HG03159 (cell line): ENCODE results near the gene TMEM176A.

Source experiments
- ATAC-seq: cut with Tn5 transposase; IDR thresholded peaks from one replicate; pipeline ENCODE4 v1.9.1; 2021; ENCODE audit warnings: mild to moderate bottlenecking, moderate library complexity; ENCODE audit not compliant: unreplicated experiment

Gene TMEM176A

DNA sequence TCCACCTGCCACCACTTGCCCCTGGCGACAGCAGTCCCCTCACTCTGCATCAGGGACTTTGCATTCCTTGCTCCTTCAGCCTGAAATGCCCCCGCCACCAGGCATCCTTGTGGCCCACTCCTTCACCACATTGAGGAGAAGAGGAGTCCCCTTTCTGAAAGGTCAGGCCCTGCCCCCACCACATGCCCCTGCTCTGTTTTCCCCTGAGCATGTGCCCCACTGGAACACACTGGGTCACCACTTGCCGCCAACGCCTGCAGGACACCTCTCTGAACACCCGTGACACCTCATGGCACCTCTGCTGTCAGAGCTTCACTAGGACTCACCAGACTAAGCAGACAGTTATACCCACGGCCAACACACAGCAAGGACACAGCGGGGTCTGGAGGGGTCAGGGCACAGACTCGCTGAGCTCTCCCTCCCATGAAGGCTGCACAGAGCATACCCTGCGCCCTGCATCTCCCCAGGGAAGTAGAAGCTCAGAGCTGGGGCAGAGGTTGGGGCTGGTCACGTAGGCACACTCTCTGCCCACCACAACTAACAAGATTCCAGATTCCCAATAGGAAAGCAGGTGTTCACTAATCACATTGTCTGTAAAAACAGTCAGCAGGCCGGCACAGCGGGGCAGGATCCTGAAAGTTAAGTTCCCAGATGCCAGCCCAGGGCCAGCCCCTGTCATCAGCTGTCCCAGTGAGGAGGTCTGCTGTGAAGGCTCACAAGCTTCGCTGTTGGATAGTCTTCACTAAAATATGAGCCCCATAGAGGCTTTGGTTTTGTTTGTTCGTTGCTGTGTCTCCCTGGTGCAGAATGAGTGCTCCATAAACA is 45.9 kb downstream of the TMEM176A start:
- ATAC-seq = no peak

- no peak for ATAC-seq
Measured at GRCh38 chr7:150847536-150847935, 47.0 kb downstream of the TMEM176A start.

DNA sequence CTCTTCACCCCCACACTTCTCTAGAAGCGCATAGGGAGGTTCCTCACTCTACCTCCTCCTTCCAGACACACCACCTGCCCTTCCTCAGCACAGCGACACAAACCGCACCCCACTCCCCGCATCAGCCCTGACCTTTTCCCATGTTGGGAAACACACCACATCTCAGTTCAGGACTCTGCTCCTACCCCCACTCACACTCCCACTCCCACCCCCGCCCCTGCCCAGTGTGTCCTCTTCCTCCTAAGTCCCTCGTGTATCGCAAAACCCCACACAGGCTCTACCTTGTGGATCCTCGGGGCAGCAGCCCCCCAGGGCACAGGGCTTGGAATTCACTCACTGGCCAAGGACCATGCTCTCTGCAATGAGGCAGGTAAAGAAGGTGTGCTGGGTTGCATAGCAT is 47.5 kb downstream of the TMEM176A start:
- ATAC-seq = no peak

- no peak for ATAC-seq
Measured at GRCh38 chr7:150848561-150849115, 48.1 kb downstream of the TMEM176A start.

- no peak for ATAC-seq
Measured at GRCh38 chr7:150849204-150849775, 48.7 kb downstream of the TMEM176A start.

DNA sequence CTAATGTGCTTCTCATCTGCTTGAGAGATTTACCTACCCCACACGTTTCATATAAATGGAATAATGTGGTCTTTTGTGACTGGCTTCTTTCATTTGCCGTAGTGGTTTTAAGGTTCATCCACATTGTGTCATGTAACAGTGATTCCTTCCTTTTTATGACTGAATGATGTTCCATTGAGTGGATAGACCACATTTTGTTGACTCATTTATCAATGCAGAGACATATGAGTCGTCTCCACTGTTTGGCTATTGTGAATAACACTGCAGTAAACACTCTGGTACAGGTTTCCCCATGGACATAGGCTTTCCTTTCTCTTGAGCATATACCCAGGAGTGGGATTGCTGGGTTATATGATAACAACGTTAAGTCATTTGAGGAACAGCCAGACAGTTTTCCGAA is 49.7 kb downstream of the TMEM176A start:
- ATAC-seq = no peak

DNA sequence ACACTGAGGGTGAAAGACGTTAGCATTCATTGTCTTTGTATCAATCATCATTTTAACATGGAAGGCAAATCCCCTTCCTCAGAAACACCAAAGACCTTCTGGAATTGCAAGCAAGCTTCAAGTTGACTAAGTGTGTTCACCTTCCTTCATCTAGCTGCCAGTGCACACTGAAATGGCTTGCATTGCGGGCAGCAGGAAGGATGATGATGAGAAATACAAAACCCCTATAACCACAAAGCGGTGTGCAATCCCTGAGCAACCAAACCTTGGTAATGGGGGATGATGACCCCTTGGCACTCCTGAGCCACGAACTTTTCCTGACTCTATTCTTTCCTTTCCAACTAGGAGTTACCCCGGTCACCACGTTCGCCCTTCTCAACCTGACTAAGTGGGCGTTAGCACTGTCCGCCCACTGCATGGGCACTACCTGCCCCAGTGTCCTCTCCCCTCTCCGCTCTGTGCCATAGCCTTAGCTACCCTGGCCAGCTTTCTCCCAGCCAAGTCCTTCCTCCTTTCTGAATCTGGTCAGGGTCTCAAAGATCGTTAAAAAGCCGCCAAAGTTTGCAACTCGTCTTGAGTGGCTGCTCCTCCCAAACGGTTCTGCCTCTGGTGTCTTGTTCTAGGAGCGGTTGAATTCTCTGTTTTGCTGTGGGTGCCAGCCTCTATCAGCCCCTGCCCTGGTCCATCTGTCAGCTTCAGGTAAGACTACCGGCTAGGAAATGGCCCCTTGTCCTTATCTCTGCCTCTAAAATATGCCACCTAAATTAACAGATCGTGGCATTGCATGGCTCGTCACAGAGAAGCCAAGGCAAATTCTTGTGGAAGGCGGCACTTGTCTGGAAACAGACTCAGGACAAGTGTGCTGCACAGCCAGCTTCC is 51.2 kb downstream of the TMEM176A start:
- ATAC-seq = no peak

- no peak for ATAC-seq
Measured at GRCh38 chr7:150852371-150852905, 51.9 kb downstream of the TMEM176A start, which contains the start of gene AOC1. TSS of gene AOC1 (plus strand) at chr7:150852517. CDS start at chr7:150856471, 3,954 bp downstream.

GRCh38 chr7:150854066-150855000 is 53.8 kb downstream of the TMEM176A start:
- ATAC-seq = no peak
